Gastroesophageal sphincter (tissue), 3 donors: ENCODE data around the gene CENPF.

ENCODE experiments used
- POLR2A ChIP-seq, 2 donors: fragments of 450-650 bp; IDR thresholded peaks; one replicate each; pipeline ENCODE4 v1.6.1; 2017; ENCODE audit warnings: antibody characterized with exemption in 2 of 2, mild to moderate bottlenecking in 2 of 2, moderate library complexity in 1 of 2
- TF ChIP-seq, protein P1 (sequence below), 4 experiments: fragments of 200-600 bp in 2 of 4; fragments of 450-650 bp in 2 of 4; sonication (generic) in 1 of 4; IDR thresholded peaks; one replicate each; pipeline ENCODE4 v1.5.1; 2017 to 2019; ENCODE audit warnings: antibody characterized with exemption in 4 of 4, mild to moderate bottlenecking in 2 of 4, moderate library complexity in 2 of 4

DNA sequence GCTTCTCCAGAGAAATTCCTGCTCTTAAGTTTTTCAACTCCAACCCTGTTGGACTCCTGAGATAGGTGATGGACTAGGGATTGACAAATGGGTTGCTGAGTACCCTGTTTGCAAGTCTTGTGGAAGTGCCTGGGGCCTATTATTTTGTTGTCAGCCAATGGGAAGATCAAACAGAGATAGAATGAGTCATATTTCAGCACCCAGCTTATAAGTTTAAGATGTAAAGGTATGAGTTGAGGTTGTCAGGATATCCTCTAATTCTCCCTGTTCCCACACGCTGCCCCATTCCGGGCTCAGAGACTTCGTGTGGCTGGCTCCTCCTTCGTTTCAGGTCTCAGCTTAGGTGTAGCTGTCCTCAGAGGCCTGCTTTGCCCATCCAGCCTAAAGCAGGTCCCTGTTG, 91.8 kb downstream of the CENPF start:
- TF ChIP-seq, protein P1, sequence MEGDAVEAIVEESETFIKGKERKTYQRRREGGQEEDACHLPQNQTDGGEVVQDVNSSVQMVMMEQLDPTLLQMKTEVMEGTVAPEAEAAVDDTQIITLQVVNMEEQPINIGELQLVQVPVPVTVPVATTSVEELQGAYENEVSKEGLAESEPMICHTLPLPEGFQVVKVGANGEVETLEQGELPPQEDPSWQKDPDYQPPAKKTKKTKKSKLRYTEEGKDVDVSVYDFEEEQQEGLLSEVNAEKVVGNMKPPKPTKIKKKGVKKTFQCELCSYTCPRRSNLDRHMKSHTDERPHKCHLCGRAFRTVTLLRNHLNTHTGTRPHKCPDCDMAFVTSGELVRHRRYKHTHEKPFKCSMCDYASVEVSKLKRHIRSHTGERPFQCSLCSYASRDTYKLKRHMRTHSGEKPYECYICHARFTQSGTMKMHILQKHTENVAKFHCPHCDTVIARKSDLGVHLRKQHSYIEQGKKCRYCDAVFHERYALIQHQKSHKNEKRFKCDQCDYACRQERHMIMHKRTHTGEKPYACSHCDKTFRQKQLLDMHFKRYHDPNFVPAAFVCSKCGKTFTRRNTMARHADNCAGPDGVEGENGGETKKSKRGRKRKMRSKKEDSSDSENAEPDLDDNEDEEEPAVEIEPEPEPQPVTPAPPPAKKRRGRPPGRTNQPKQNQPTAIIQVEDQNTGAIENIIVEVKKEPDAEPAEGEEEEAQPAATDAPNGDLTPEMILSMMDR (IDR thresholded peaks at IDR 0.05) = no peak
- TF ChIP-seq POLR2A (IDR thresholded peaks at IDR 0.05) = no peak
